C4-2B (cell line): ENCODE data around the gene FFAR3.

ENCODE experiments used
- CTCF ChIP-seq: fragments of 450-650 bp; conservative IDR thresholded peaks from 2 replicates; pipeline ENCODE4 v1.5.1; 2017; ENCODE audit warnings: mild to moderate bottlenecking
- ZFX ChIP-seq: fragments of 450-650 bp; IDR thresholded peaks from 2 replicates; pipeline ENCODE4 v1.6.1; 2017

GRCh38 chr19:35340431-35340830, 17.8 kb upstream of the FFAR3 start:
- TF ChIP-seq CTCF (no peak), ZFX (no peak)
